B cell (primary cell): ENCODE data around the gene IGF1R. TPM values are rescaled to one million over a fixed set of nuclear protein-coding genes. Genes with fewer than 3 reads are reported as not detected.

Source experiments
- ATAC-seq: fragments of 200-7000 bp; cut with Tn5 transposase; one replicate; pipeline ENCODE4 v1.10.0; 2021; ENCODE audit warnings: low read depth, mild to moderate bottlenecking, moderate number of reproducible peaks, moderate library complexity
- CTCF ChIA-PET: fragments of 350-600 bp; sonication (Branson Sonifier 250); formaldehyde crosslinking; loops from one replicate; lab custom pipeline; 2021; ENCODE audit warnings: antibody characterized with exemption, inconsistent platforms; lab: Charles Lee
- POLR2A ChIA-PET: fragments of 350-600 bp; sonication (Branson Sonifier 250); formaldehyde crosslinking; loops from one replicate; lab custom pipeline; 2021; ENCODE audit warnings: antibody characterized with exemption; lab: Charles Lee
- DNase-seq: peaks from one replicate; pipeline ENCODE4 v3.0.0; 2013
- H2AFZ ChIP-seq: 2 replicates; pipeline ENCODE4 v1.6.1; 2012; ENCODE audit warnings: mild to moderate bottlenecking, low read depth, low read length; ENCODE audit not compliant: insufficient read depth, poor library complexity, severe bottlenecking
- H3K27ac ChIP-seq, 2 donors: 1 replicate in 1 of 2; 2 replicates in 1 of 2; pipeline ENCODE4 v1.5.1; 2012 to 2013; ENCODE audit warnings: low read length in 2 of 2, mild to moderate bottlenecking in 2 of 2, moderate library complexity in 1 of 2
- H3K27me3 ChIP-seq, 4 experiments: fragments of 200-600 bp in 1 of 4; sonication (generic) in 1 of 4; replicated peaks in 1 of 4; 1 replicate in 2 of 4; 2 replicates in 2 of 4; pipeline versions ENCODE4 v1.6.1 to v1.7.0; 2013 to 2016; ENCODE audit warnings: low read length in 3 of 4, mild to moderate bottlenecking in 2 of 4, mixed read lengths in 1 of 4, moderate library complexity in 1 of 4; ENCODE audit not compliant: insufficient read depth in 4 of 4, control insufficient read depth in 3 of 4; ENCODE audit errors: control extremely low read depth in 1 of 4
- H3K36me3 ChIP-seq, 2 experiments: replicated peaks in 1 of 2; 1 replicate in 1 of 2; 2 replicates in 1 of 2; pipeline versions ENCODE4 v1.6.1 to v1.7.1; 2013; ENCODE audit warnings: low read length in 1 of 2; ENCODE audit not compliant: insufficient read depth in 2 of 2, control insufficient read depth in 1 of 2; ENCODE audit errors: control extremely low read depth in 1 of 2, extremely low read depth in 1 of 2
- H3K4me1 ChIP-seq, 2 donors: fragments of 200-600 bp in 1 of 2; sonication (generic) in 1 of 2; 1 replicate in 1 of 2; 2 replicates in 1 of 2; pipeline versions ENCODE4 v1.5.1 to v1.6.1; 2013 to 2017; ENCODE audit warnings: low read length in 2 of 2; ENCODE audit not compliant: control insufficient read depth in 2 of 2, insufficient read depth in 2 of 2
- H3K4me2 ChIP-seq: replicated peaks from 2 replicates; pipeline ENCODE3; 2012; ENCODE audit warnings: mild to moderate bottlenecking, low read depth, low read length; ENCODE audit not compliant: poor library complexity, severe bottlenecking
- H3K4me3 ChIP-seq, 5 experiments: fragments of 200-600 bp in 1 of 5; sonication (generic) in 1 of 5; 1 replicate in 3 of 5; 2 replicates in 2 of 5; pipeline versions ENCODE4 v1.5.1 to v1.7.0; 2011 to 2016; ENCODE audit warnings: low read length in 4 of 5, mild to moderate bottlenecking in 4 of 5, low read depth in 2 of 5, control low read depth in 1 of 5, moderate library complexity in 1 of 5; ENCODE audit not compliant: insufficient read depth in 1 of 5; ENCODE audit errors: control extremely low read depth in 1 of 5, extremely low read depth in 1 of 5
- H3K79me2 ChIP-seq: fragments of 200-600 bp; sonication (generic); one replicate; pipeline ENCODE4 v1.6.0; 2016; ENCODE audit warnings: low read length; ENCODE audit not compliant: control insufficient read depth, insufficient read depth
- H3K9ac ChIP-seq: fragments of 200-600 bp; sonication (generic); 2 replicates; pipeline ENCODE4 v1.6.1; 2017; ENCODE audit warnings: mild to moderate bottlenecking, low read length, moderate library complexity
- H3K9me3 ChIP-seq, 3 donors: one replicate each; pipeline versions ENCODE4 v1.6.1 to v1.7.1; 2013; ENCODE audit warnings: low read length in 2 of 3; ENCODE audit not compliant: control insufficient read depth in 2 of 3, insufficient read depth in 1 of 3; ENCODE audit errors: control extremely low read depth in 1 of 3
- H4K20me1 ChIP-seq: 2 replicates; pipeline ENCODE4 v1.6.0; 2012; ENCODE audit warnings: mild to moderate bottlenecking, low read length; ENCODE audit not compliant: insufficient read depth, control insufficient read depth, poor library complexity, severe bottlenecking
- H3K27ac Mint-ChIP-seq: one replicate; pipeline ENCODE4 v1.8.0; 2021; ENCODE audit warnings: mixed read lengths
- H3K27me3 Mint-ChIP-seq: one replicate; pipeline ENCODE4 v1.8.0; 2021; ENCODE audit warnings: mixed read lengths
- H3K4me1 Mint-ChIP-seq: one replicate; pipeline ENCODE4 v1.8.0; 2021; ENCODE audit warnings: mixed read lengths
- H3K4me3 Mint-ChIP-seq: one replicate; pipeline ENCODE4 v1.8.0; 2021; ENCODE audit warnings: mixed read lengths
- H3K9me3 Mint-ChIP-seq: one replicate; pipeline ENCODE4 v1.8.0; 2022; ENCODE audit warnings: mixed read lengths; ENCODE audit not compliant: insufficient read depth
- CTCF ChIP-seq: fragments of 200-600 bp; IDR thresholded peaks from one replicate; pipeline ENCODE4 v1.8.0; 2022; ENCODE audit warnings: antibody characterized with exemption, mild to moderate bottlenecking
- EZH2 ChIP-seq: IDR thresholded peaks from 2 replicates; pipeline ENCODE4 v1.6.1; 2012; ENCODE audit warnings: borderline replicate concordance, low read depth, mild to moderate bottlenecking, moderate library complexity, low read length; ENCODE audit not compliant: insufficient read depth, poor library complexity, severe bottlenecking
- WGBS: methylation state at CpG from one replicate; pipeline ENCODE4 v1.1.5; 2013; ENCODE audit warnings: missing lambda C conversion rate; ENCODE audit not compliant: insufficient coverage; 5-methylcytosine and 5-hydroxymethylcytosine counted together
- intact Hi-C: fragments of 100-400 bp; cut with micrococcal nuclease; formaldehyde crosslinking; loops from one replicate; pipeline ENCODE4 v1.10.0; 2022
- polyA plus RNA-seq: library from polyadenylated mRNA; depleted of rRNA; stranded (reverse); fragments of >200 nt; gene quantifications from 2 replicates; pipeline ENCODE4 v1.2.3, GENCODE V29; 2012
- total RNA-seq, 2 donors: library from RNA; stranded (reverse); fragments of 120-200 nt in 1 of 2; gene quantifications; 1 replicate in 1 of 2; 2 replicates in 1 of 2; pipeline versions ENCODE4 v1.2.3 to v1.2.4, GENCODE V29; 2013 to 2022

IGF1R gene
- total and polyA plus RNA-seq, 2 donors (not counting 1 experiment from before 2014, with no cell fraction given) = 5.4 to 23.1 TPM

- Histone ChIP-seq H3K9me3 (no peaks in the 10 kb centered on the region), H3K27ac (no peak overlapping the region), H3K27me3 (no peaks in the 10 kb centered on the region), H2AFZ (no peak overlapping the region), H4K20me1 (no peaks in the 10 kb centered on the region), H3K4me2 (no peak overlapping the region), H3K9ac (no peak overlapping the region), H3K4me3 (no peak overlapping the region), H3K4me1 (no peaks in the 10 kb centered on the region), H3K36me3 (peaks cover 0 to 1% of the 10 kb centered on the region in 2 experiments), H3K79me2 (no peaks in the 10 kb centered on the region)
- Mint-ChIP-seq H3K27ac (no peak overlapping the region), H3K4me1 (no peaks in the 10 kb centered on the region), H3K9me3 (no peaks in the 10 kb centered on the region), H3K4me3 (no peak overlapping the region), H3K27me3 (peaks cover 11% of the 10 kb centered on the region)
- WGBS = no CpG with 5 or more reads among the region's 3 CpGs
- ChIA-PET POLR2A (no interaction called here), CTCF (interaction anchor here (0.7 to 2.2 kb wide), 3 partner anchors 37 to 311 kb away, joined by 3 to 9 read pairs (median 6); no protein-coding TSS in a partner anchor)
- TF ChIP-seq CTCF (no peak), EZH2 (no peak)
- no peak for DNase-seq
- intact Hi-C loops = no loop called here
- no peak for ATAC-seq
Measured at GRCh38 chr15:98844261-98844660, 195.9 kb downstream of the IGF1R start.

GRCh38 chr15:98845138-98845884, 197.0 kb downstream of the IGF1R start:
- no peak for TF ChIP-seq CTCF
- no peak for TF ChIP-seq EZH2
- H2AFZ ChIP-seq = no peak overlapping the region
- no peak overlapping the region for H3K4me2 ChIP-seq
- no peaks in the 10 kb centered on the region for H3K9me3 ChIP-seq
- peaks cover 8% of the 10 kb centered on the region for H3K4me1 Mint-ChIP-seq
- H3K4me3 ChIP-seq = no peak overlapping the region
- ChIA-PET CTCF (no interaction called here), POLR2A (no interaction called here)
- H3K9me3 Mint-ChIP-seq = no peaks in the 10 kb centered on the region
- H3K79me2 ChIP-seq = no peaks in the 10 kb centered on the region
- no peak overlapping the region for H3K4me3 Mint-ChIP-seq
- H3K27me3 ChIP-seq = no peaks in the 10 kb centered on the region
- peaks cover 8% of the 10 kb centered on the region for H3K27me3 Mint-ChIP-seq
- peaks cover 0 to under 1% of the 10 kb centered on the region in 2 donors for H3K4me1 ChIP-seq
- H4K20me1 ChIP-seq = no peaks in the 10 kb centered on the region
- intact Hi-C loops = no loop called here
- ATAC-seq (no peak), DNase-seq (no peak)
- no peak overlapping the region for H3K9ac ChIP-seq
- WGBS = 0% methylated on average over 1 of the region's 6 CpGs
- no peak overlapping the region for H3K27ac ChIP-seq
- no peak overlapping the region for H3K27ac Mint-ChIP-seq
- H3K36me3 ChIP-seq = peaks cover 0 to 1% of the 10 kb centered on the region in 2 experiments
